ENCODE data around the gene HS3ST2.

- TF ChIP-seq CTCF (IDR thresholded peaks at IDR 0.05) (no peak), POLR2A (IDR thresholded peaks at IDR 0.05) (no peak), POLR2AphosphoS5 (IDR thresholded peaks at IDR 0.05) (no peak)
These were observed 123.2 kb downstream of the HS3ST2 start for GRCh38 chr16:22937169-22937568.

Measured in breast epithelium (tissue), 3 donors.